GM21447 (cell line): Measurements from ENCODE around the gene MARCHF3.
"Not testable (repeated sequence)": the region's sequence is repeated elsewhere in the genome, so short reads cannot be mapped to it uniquely, and the experiment has no call there.

ENCODE experiments used
- ATAC-seq: cut with Tn5 transposase; IDR thresholded peaks from one replicate; pipeline ENCODE4 v1.9.1; 2021; ENCODE audit not compliant: unreplicated experiment

MARCHF3 gene

DNA sequence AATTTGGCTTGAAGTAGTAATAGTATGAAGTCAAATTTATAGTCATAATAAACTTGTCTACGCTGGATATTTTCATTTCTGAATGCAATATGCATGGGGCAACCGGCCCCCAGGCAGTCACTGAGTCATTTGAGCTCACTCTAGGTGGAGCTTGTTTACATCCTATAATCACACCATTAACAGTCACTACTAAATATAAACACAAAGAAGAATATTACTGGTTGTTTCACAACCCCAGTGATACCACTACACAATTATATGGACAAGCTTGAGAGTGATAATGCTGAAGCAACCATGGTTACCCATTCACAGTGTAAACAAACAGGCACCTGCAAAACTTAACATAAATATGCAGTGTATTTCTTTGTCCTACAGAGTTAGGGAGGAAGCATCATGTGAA is 68.7 kb downstream of the MARCHF3 start:
- ATAC-seq = peak; percentile 49

DNA sequence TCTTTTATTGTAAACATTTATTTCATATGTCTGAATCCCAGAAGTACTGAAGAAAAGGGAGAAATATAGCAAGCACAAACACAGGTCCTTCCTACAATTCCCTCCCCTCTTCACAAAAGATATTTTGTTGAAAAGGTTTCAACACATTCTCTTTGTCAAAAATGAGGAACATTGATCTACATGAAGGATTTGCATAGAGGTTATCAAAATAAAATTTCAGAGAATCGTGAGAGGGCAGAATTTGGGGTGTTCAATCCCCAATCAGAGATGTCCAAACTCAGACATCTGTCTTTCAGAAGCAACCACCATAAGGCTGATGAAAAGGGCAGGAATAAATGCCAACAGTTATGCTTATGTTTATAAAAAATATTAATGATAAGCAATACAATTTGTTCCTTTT is 69.2 kb downstream of the MARCHF3 start:
- no peak for ATAC-seq

DNA sequence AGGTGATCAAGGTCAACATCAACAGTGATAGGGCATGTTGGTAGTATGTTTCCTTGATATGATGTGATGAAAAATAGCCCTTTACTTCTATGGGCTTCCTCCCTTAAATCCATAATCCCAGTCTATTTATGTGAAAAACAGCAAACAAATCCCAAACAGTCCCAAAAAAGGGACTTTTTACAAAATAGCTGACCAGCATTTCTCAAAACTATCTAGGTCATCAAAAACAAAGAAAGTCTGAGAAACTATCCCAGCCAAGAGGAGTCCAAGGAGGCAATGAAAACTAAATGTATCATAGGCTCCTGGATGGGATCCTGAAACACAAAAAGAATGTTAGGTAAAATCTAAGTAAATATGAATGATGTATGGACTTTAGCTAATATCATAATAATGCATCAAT is 71.2 kb downstream of the MARCHF3 start:
- no peak for ATAC-seq

DNA sequence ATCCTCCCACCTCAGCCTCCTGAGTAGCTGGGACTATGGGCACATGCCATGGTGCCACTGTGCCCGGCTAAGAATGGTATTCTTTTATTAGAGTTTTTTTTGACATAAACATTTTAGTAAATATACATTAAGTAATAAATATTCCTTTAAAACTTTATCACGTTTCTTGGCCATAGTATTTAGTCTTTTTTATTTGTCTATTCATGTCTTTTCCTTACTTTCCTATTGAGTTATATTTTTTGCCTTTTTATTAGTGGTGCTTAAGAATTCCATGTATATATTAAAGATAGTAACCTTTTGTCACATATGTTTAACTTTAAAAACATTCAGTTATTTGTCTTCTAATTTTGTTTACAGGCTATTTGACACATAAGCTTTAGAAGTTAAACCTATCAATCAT is 73.4 kb downstream of the MARCHF3 start:
- no peak for ATAC-seq

DNA sequence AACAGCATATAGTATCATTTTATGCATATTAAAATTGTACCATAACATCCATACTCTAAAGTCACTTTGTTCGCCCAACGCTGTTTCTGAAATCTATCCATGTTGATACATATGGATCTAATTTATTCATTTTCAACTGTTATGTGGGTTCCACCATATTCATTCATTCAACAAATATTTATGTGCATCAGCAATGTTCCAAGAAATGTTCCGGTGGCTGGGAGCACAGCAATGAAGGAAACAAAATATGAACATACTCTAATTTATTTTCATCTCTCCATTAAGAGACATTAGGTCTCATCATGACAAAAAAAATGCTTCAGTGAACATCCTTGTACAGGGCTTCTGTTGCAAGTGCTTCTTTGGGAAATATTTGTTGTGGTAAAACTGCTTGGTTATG is 75.4 kb downstream of the MARCHF3 start:
- no peak for ATAC-seq

DNA sequence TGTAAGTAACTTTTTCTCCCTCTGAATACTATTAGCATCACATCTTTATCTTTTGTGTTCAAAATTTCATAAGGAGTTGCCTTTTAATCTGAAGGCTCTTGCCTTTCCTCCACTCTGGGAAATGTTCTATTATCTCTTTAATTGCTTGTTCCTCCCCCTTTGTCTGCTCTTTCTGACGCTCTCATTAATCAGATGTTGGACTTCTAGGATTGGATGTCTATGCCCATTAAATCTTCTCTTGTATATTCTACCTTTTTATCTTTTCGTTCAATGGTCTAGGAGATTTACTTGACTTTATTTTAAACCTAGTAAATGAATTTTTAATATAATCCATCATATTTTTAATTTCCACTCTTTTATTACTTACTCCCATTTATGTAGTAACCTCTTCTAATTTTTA is 76.7 kb downstream of the MARCHF3 start:
- no peak for ATAC-seq

DNA sequence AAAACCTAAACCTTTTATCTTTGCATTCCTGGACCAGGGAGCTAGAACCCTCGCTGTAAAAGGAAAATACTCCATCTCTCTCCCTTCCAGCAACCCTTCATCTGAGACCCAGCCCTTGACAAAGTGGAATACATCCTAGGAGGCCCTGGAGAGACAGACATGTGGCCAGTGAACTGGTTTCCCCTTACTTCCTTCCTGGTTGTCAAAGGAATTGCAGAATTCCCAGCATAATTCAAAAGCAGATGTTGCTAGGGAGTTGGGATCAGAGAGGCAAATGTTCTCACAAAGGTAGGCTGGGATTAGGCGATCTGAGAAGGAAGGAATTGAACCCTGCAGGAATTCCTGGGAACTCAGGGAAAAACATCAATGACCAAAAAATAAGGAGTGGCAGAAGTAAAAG is 80.9 kb downstream of the MARCHF3 start:
- ATAC-seq = no peak

DNA sequence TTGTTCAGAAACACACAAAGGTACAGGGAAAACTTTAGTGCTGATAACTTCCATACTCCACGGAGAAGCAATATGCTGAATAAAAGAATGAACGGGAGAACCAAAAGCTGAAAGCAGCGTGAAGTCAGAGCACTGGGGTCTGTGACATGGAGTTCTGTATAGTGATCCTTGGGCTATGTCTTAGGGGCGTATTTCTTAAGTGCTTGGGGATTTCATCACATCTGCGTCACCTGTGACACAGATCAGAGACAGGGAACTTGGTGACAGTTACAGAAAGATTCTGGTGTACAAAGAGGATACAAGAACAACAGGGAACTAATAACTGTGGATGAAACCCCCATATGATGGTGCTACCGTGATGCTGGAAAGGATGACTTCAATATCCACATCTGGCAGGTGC is 81.9 kb downstream of the MARCHF3 start:
- ATAC-seq = no peak

DNA sequence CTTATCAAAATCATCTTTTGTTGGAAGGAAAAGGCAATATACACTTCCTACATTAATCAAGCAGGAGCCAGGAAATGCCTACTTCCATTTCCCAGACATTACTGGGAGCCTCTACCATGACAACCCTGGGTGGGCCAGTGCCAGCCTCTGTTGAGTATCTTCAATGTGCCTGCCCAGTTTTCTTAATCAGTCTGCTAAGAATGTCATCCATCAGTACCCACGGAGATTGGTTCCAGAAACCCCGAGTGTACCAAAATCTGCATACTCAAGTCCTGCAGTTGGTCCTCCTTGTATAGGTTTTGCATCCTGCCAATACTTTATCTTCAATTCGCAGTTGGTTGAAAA is 82.4 kb downstream of the MARCHF3 start:
- ATAC-seq = peak; percentile 9

DNA sequence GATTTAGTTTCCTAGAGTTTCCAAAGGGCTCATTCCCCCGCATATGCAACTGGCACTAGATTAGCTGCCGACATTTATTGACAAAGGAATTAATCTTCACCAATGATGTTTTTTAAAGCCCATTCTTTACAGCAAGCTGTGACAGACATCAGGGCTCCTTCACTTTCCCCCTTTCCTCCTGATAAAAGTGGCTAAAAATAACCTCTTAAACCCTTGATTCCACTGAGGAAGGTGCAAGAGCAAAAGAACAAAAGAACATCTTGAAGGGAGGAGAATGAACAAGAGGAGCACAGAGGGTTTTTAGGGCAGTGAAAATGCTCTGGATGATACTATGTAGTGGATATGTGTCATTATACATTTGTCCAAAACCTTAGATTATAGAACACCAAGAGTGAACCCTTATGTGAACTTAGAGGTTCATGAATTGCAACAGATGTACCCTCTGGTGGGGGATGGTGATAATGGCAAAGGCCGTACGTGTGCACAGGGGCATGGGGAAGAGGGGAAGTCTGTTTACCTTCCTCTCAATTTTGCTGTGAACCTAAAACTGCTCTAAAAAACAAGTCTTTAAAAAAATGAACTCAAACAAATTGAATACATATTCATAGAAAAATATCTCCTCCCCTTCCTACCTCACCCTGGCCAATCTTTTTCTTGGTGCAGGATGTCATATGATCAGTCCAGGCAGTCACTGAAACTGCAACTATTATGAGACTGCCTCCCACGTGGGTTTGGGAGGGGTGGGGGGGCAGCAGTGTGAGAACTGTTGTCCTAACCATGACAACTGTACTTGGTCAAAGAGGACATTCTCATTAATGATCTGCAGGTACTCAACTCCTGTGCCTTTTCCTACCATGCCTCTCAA is 83.0 kb downstream of the MARCHF3 start:
- peak; percentile 87 for ATAC-seq

DNA sequence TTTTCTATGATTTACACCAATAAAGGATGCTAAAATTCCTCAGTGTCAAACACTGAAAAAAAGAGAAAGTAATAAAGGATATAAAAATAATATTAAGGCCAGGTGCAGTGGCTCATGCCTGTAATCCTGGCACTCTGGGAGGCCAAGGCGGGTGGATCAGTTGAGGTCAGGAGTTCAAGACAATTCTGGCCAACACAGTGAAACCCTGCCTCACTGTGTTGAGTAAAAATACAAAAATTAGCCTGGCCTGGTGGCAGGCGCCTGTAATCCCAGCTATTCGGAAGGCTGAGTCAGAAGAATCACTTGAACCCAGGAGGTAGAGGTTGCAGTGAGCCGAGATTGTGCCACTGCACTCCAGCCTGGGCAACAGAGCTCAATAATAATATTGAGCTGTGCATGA is 87.5 kb downstream of the MARCHF3 start:
- not testable (repeated sequence) for ATAC-seq

DNA sequence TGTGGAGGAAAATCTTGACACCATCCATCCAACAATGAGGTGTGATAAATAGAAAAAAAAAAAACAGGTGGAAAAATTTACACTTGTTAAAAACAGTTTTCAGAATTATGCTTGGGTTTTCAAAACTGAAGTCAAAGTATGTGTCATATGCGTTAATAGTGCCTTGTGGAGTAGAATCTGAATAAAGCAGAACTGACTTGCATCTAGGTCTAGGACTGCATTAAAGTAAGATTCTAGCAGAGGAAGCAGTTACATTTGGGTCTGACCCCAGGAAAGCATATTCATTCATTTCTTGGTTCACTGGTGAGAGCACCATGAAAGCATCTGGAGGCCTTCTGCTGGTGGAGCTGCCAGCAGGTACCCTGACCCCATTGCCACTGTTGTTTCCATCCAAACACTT is 89.0 kb downstream of the MARCHF3 start:
- no peak for ATAC-seq

DNA sequence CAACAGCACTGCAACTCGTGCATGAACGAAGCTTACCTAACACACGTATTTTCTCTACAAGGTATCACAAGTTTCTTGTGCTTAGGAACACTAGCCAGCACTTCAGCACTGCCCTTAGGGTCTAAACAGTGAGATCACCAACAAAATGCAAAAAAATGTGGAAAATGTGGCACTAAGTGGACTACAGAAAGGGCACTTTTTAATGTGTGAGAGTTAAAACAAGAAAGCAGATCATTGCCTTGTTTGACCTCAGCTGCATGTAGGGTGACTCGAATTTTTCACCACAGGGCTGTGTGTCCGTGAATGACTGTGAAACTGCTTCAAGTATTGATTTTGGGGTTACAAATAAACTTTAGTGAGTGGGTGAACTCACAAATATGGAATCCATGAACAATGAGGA is 90.5 kb downstream of the MARCHF3 start:
- ATAC-seq = no peak

DNA sequence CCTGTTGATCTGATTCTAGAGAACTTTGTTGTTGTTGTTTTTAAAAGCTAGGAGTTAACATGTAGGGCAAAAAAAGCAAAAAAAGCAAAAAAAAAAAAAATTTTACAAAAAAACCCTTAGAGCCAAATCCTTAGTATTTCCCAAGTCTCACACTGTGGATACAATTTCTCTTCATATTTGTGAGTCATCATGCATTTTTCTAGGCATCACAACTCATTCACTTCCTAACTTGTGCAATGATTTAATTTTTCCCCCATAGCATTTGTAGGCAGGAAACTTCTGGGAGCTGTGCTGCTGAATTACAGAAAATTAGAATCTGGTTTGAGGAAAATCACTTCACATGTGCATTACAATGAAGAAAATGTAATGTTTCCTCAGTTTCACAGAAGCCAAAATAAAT is 91.9 kb downstream of the MARCHF3 start:
- no peak for ATAC-seq

DNA sequence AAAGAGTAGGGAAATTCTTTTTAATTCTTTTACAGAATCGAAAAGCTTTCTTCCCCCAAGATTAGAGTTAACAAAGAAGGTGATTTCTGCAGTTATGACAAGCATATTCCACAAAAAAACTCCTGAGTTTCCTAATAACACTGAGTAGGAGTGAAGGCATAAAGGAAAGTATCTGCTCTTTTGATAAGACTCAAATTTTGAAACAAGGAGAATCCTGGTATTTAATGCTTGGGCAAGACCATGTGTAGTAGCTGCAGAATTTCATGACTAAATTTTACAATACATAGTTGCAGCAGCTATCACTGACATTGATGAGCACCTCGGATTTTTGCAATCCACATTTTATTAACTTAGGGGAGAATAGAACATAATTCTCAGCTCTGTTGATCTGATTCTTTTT is 92.6 kb downstream of the MARCHF3 start:
- no peak for ATAC-seq

DNA sequence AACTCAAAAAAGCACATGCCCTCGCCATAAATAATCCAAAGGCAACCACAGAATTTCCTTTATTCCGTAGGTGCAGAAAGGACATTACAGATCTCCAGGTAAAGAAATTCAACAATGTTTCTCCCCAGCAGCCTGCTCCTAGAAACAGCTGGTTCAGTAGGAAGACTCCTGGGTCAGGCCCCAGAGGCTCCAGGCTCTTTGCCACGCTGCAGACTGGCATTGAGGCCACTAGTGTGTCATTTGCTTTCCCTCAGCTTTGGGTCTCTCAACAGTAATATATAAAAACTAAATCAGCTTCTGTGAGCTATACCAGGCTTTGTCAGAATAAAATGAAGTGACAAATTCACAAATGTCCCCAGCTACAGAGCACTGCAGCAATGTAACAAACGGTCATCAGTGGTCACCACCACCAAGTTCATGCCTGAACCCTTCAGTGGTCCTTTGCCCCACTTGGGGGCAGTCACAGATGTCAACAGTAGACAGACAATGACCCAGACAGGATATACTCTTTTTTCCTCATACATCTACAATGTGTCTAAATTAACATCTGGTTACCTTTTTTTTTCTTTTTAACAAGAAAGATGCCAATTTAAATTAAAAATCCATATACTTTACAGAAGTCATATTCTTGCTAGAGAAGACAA is 93.5 kb downstream of the MARCHF3 start:
- no peak for ATAC-seq

DNA sequence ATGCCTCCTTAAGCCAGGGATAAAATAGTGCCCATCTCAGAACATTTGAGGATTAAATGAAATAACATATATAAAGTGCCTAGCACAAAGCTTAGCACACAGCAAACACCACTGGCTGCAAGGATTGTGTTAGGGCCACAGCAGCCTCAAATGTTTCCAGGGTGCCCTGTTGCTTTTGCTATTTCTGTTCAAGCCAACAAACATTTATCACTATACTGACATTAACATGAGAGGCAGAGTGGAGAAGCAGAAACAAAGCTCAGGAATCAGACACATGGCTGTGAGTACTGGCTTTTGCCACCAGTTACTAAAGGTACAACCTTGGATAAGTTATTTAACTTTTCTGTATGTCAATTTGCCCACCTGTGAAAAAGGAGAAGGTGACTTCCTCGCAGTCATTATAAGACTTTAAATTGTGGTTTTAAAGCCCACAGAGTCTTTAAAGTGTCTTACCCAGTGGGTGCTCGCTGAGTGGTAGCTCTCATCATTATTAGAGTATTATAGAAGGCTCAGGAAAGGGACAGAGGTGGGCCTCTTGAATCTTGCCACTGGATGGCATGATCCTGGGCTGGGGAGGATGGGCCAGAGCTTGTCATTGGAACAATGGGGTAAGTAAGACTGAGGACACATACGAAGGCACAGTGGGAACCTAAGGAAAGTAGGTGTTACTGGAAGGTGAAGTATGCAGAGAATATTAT is 98.2 kb downstream of the MARCHF3 start:
- no peak for ATAC-seq

DNA sequence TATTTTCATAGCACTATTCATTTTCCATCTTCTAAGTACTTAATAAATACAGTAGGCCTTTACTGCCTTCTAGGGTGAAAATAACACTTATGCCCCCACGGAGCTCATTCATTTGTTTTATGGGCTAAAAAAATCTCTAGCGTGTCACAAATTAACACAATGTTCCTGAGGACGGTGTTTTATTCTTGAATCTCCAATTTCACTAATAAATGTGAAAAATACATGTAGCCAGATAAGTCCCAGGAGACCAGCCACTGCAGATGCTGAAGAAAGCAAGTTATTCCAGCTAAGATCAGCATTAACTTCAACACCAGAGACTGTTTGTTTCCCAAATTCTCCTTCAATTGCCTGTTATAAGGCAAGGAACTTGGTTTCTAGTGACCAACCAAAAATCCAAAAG is 102.3 kb downstream of the MARCHF3 start:
- no peak for ATAC-seq

DNA sequence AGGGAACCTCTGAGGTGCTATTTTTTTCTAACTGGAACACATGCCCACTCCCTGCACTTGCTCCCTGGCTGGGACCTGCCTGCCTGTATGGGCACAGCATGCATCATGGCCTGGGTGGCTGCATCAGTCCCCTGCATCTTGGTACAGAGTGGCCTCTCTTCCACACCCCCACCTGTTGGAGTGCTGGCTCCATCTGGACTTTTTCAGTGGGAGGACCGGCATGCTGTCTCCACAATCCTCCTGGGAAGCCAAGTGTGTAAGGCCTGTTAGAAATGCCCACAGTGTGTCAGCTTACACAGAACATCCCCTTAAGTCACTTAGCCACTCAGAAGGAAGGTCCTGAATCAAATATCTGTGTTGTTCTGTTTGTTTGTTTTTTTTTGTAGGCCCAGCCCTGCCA is 102.9 kb downstream of the MARCHF3 start:
- no peak for ATAC-seq

DNA sequence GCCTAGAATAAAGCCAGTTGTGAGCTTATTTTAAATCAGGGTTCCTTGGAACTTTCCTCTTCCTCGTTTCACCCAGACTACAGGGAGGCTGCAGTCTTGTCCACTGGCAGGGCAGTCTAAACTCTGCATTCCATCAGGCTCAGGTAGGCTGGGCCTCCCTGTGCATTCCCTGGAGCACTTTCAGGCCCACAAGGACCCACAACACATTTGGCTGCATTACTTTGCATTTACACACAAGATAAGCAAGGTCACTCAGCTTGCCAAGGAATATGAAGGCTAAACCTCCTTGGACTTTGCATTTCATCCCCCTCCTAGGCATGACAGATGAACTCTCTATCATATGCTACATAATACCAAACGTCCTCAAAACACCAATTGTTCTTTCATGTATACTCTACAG is 104.2 kb downstream of the MARCHF3 start:
- ATAC-seq = no peak

DNA sequence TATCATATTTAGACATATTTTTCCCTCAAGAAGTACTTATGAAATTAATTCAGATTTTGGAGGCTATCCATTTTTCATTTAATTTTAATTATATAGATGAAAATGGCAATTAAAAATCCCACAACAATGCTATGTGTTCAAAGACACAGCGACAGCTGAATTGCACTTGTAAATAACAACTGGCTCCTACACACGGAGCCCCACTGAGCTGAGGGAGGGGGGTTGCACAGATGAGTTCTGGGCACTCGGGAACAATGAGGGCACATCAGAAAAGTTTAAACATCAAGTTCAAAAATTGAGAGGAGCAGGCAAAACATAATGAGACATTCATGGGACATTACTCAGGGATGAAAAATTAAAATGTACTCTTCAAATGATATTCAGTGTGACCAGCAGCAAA is 104.9 kb downstream of the MARCHF3 start:
- no peak for ATAC-seq

DNA sequence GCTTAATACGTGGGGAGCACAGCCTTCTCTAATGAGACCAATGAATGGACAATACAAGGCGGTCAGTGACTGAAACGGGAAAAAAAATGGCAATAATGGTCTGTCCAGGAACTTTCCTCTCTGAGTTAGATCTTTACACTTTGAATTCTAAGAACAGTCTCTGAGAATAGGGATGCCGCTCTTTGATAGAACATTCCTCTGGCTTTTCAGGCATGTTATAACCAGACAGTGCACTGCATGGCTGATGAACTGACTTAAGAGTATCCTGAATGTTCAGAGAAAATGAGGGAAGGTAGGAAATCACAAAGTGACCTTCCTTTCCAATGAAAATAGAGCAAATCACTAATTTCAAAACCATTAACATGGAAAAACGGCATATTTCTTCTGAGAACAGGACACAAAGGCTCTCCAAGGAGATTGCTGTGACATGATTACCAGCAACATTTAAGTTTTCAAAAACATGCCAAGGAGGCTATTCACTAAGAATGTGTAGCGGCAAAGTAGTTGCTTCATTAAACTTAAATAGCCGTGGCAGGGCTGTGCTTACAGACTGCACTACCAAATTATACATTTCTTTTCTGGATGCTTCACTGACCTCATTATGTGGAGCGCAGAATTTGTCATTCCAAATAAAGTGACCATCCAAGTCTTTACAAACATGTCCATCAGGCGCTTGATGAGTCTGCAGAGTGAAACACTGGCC is 105.9 kb downstream of the MARCHF3 start:
- no peak for ATAC-seq
